DMS153 treated with DMSO at 0.1 percent for 48 hours (cell line): ENCODE measurements around the gene AGRN.
"Not testable (repeated sequence)": the region's sequence is repeated elsewhere in the genome, so short reads cannot be mapped to it uniquely, and the experiment has no call there.

Source experiments
- DNase-seq: peaks from one replicate; lab custom pipeline; 2025; ENCODE audit not compliant: unreplicated experiment; lab: John Stamatoyannopoulos, UW

Gene AGRN

DNA sequence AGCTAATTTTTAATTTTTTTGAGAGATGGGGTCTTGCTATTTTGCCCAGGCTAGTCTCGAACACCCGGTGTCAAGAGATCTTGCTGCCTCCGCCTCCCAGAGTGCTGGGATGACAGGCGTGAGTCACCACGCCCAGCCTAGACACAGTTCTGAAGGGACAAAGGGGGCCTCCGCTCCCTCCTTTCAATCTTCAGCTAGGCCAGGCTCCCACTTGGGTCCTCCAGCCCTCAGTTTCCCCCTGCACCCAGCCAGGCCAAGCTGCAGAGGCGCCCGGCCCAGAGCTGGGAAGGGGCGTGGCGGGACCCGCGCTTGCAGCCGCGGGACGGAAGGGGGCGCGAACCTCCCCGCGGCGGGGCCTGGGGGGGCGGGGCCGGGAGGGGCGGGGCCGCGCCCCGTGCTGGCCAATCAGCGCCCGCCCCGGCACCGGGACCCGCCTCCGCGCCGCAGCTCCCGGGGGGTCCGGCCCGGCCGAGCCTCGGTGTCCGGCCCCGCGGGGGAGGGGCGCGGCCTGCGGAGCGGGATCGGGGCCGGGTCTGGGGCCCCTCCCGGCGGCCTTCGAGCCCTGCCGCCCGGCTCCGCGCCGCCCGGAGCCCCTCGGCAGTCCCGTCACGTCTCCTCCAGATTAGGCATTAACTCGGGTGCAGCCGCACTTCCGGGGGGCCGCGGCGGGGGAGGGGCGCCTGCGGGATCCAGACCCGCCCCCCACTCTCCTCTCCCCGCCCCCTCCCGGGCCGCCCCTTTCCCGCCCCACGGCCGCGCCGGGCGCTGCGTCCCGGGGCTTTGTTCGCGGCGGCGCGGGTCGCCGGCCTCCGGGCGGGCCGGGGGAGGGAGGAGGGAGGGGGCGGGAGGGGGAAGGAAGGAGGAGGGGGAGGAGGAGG is 559 bp upstream of the AGRN start:
- peak; percentile 92 for DNase-seq

DNA sequence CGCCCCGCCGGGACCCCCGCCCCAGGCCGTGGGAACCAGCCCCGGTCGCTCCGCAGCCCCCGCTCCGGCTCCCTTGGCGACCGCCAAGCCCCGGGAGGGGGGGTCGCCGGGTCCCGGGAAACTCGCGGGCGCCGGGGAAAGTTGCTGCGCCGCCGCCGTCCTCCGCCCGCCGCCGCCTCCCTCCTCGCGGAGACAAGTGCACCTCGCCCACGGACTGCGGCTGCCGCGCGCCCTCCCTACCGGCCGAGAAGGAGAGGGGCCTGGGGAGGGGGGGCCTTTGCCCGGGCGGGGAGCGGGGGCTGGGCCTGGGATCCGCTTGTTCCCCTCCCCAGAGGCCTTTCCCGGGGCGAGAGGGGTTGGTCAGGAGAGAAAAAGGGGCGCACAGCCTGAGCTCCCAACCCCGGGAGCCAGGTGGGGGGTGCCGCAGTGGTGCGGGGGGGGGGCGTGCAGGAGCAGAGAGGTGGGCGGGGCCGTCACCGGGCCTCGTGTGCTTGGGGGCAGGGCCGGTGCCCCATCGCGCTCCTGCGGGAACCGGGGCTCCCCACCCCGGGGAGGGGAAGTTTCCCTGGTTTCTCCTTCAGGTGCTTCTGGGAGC is 592 bp downstream of the AGRN start:
- DNase-seq, result no peak

DNA sequence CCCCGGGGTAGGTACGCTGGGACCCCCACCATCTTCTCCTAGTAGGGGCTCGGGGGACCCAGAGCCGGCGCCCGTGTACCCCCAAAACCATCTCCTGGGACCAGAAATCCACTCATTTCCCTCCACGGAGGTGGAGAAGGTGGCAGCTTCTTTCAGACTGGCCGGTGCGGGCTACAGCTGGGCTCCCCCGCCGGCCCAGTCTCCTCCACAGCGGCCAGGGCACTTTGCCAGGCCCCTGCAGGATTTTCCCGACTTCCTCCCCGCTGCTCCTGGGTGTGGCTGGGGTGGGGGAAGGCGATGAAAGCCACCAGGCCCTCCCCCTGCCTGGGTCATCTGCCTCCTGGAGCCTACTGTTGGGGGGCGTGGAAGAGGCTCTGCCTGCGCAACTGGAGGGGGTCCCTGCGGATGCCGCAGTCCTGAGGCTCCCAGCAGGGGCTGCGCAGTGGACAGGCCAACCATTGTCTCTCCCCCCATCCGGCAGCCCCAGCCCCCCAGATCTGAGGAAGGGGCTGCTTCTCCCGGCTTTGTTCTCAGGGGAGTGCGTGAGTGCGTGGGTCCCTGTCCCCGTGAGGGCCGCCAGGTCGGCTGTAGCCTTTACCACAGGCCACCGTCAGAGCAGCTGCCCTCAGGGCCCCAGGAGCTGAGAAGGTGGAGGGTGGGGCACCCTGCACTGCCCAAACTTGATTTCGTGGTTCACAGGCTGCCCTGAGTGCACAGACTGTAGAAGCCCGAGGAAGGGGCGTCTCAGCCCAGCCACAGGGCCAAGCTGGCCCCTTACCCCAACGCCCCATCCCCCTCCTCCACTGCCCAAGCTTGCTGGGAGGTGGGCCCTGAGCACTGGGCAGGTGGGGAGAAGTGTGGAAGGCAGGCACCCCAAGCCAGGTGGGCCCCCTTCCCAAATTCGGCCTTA is 1.3 kb downstream of the AGRN start:
- DNase-seq, result peak; percentile 45

DNA sequence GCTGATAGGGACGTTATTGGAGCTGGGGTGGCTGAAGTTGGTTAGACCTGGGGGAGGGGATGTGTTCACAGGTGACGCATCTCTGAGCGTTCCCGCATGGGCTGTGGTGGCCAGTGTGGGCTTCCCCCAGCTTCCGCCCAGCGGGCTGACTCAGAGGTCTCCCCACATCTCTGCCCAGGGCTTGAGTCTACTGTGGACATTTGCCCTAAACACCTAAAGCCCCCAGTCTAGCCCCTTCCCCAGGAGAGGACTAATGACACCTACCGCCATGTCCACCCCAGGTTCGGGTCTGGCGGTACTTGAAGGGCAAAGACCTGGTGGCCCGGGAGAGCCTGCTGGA is 2.0 kb downstream of the AGRN start:
- DNase-seq, result no peak

DNA sequence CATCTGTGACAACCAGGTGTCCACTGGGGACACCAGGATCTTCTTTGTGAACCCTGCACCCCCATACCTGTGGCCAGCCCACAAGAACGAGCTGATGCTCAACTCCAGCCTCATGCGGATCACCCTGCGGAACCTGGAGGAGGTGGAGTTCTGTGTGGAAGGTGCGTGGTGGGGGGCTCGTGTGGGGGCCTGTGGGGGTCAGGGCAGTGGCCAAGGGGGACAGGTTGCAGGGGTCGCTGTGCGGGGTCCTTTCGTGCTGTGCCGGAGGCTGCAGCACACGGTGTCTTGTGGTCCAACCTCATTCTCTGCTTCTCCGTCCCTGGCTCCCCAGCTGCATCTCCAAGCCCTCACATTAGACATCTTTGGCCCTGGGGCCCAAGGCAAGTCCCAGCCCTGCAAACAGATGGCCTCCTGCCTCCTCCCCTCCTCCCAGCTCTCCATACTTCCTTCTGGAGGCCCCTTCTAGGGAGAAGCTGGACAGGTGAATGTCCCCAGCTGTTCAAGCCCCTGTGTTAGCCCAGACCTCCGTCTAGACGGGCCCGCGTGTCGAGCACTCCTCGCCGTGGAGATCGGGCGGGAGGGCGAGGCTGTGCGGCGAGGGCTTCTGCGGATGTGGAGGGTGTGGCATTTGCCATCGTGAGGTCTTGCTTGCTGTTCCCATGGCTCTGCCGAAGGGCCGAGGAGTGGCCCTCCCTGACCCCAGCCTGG is 2.5 kb downstream of the AGRN start:
- DNase-seq, result no peak

DNA sequence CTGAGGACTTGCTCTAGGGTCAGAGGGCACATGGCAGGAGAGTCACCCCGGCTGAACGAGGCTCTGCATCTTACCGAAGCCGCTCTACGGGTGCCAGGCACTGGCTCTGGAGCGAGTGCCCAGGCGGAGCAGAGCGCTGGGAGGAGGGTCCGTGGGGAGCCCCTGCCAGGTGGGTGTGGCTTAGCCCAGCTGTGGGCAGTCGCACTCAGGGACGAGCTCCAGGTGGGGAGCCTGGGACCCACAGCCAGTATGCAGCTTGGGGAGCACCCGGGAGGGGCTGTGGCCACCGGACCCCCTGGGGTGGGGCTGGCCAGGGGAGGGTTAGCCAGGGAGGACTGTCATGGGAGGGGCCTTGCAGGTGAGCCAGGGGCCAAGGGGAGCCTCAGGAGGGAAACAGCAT is 3.8 kb downstream of the AGRN start:
- DNase-seq, result no peak

DNA sequence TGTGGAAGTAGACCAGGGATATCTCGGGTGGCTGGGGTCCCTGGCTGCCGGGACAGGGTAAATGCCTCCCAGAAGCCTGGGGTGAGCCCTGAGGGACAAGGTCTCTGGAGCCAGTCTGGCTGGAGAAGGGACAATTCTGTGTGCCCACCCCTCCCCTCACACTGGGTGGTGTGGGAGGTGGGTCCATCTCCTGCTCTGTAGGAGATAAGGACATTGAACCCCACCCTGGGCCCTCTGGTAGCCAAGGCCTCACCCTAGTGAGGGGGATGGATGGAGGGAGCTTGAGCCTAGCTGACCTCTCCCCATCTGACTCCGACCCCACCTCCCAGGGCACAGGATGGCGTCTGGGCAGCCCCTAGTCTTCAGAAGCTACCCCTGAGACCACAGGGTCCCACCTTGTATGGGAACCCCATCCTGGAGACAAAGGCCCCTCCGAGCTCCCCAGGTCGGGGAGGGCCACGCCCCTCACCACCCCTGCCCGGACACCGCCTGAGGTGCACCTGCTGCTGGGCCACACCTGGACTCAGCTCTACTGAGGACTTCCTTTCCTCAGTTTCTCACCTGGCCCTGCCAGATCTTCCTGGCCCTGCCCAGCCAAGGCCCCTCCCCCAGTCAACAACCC is 4.3 kb downstream of the AGRN start:
- no peak for DNase-seq

DNA sequence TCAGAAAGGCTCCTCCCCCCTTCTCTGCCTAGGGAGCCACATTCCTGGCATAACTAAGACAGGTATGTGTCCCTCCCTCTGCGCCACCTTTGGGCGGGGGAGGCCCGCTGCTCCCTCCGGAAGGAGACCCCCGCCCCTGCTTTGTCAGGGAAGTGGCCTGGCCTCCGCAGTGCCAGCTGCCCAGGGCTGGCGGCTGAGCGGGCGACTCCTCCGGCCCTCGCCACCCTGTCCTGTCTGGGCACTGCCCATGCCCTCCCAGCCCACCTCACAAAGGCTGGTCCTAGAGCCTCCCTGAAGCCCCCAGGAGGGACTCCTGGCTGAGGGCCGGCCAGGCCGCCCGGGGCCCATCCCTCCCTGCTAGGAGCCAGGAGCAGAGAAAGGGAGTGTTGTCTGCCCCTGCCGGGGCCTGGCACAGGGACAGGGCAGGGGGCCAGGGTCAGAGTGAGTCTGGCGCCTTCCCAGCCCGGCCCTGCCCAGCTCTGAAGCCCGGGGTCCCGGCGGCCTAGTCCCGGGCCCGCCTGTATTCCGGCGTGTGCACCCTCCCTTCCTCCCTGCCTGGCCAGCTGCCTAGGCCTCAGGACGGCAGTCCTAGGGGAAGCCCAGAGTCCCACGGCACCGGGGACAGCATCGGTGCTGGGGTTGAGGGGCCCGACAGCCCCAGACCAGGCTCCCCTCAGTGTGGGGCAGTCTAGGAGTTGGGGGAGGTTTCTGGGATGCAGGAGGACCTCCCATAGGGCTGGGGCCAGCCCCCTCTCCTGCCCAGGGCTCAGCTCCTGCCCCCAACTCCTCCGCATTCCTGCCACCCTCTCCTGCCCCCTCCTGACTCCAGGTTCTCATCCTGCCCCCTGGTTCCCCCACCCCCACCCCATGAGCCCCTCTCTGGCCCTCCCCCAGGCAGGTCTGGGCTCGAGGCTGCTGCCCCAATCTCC is 5.1 kb downstream of the AGRN start:
- DNase-seq, result no peak

DNA sequence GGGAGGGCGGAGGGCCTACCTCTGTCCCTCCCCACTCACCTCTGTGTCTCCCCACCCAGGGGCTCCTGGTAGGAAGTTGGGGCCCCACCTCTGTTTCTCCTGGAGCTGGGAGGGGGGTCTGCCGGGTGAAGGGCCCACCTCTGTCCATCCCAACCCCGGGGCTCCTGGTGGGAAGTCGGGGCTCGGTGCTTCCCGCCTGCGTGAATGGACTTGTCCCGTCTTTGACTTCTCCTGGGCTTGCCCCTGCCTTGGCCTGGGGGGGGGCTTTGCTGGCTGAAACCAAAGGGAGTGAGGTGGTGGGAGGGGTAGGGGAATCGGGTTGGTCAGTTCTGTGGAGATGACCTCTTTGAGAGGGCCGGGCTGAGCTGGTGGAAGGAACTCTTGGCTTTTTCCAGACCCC is 5.8 kb downstream of the AGRN start:
- DNase-seq, result no peak

DNA sequence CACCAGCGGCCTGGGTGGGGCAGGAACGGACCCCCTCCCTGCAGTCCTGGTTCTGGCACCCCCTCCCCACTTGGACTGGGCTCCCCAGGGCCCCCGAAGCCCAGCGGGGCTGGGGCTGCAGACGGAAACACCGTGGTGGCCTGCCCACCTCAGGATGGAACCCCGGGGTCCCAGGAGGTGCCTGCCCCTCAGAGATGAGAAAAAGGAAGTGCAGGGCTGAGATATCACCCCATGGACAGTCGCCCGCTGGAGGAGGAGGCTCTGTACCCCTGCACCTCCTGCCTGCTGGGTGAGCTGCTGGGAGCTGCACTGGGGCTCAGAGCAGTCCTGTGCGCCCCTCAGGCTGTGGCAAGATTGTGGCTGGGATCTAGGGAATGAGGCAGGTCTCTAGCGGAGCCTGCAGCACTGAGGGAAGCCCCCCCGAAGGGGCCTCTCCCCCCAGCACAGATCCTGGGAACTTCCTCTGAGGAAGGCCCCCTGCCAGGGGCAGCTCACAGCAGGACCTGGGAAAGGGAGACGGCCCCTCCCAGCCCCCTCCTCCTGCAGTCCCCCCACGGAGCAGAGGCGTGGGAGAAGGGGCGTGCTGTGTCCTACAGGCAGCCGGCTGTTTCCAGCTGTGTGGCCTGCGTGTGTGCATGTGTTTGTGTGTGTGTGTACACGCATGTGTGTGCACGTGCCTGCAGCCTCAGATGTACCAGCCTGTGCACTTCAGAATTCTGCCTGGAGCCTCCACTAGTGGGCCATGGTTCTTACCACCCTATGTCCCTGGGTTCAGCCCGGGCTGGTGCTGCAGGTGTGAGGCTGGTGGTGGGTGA is 6.9 kb downstream of the AGRN start:
- DNase-seq, result no peak

DNA sequence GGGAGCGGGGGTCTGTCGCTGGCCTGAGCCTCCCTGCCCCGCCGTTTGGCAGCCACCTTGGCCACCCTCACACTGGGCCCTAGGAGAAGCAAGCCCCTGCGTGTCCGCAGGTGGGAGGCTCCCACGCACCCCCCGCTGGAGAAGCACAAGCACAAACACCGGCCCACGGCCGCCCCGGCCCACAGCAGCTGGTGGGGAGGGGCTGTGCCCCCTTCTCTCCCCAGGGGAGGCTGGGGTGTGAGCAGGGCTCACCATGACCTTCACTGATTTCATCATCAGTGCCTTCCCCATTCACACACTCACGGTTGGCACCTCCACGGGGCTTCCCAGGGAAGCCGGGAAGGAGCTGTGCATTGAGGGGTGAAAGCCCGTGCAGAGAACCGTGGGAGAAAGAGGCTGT is 7.9 kb downstream of the AGRN start:
- DNase-seq, result no peak

DNA sequence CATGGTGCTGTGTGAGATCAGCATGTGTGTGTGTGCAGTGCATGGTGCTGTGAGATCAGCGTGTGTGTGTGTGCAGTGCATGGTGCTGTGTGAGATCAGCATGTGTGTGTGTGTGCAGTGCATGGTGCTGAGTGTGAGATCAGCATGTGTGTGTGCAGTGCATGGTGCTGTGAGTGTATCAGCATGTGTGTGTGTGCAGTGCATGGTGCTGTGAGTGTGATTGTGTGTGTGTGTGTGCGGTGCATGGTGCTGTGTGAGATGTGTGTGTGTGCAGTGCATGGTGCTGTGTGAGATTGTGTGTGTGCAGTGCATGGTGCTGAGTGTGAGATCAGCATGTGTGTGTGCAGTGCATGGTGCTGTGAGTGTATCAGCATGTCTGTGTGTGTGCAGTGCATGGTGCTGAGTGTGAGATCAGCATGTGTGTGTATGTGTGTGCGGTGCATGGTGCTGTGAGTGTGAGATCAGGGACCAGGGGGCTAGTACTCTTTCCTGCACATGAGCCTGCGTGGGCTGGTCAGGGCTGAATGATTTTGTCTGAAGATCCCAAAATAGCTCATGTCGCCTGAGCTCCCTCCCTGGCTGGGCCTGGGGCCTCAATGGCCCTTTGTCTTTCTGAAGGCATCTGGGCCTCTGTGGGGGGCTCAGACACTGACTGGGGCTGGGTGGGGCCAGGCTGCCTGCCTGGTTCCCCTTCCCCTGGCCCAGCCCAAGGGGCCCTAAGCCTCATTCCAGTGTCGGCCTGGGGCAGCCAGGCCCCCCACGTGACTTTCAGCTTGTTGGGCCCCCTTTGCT is 11.1 kb downstream of the AGRN start:
- DNase-seq, result not testable (repeated sequence)

DNA sequence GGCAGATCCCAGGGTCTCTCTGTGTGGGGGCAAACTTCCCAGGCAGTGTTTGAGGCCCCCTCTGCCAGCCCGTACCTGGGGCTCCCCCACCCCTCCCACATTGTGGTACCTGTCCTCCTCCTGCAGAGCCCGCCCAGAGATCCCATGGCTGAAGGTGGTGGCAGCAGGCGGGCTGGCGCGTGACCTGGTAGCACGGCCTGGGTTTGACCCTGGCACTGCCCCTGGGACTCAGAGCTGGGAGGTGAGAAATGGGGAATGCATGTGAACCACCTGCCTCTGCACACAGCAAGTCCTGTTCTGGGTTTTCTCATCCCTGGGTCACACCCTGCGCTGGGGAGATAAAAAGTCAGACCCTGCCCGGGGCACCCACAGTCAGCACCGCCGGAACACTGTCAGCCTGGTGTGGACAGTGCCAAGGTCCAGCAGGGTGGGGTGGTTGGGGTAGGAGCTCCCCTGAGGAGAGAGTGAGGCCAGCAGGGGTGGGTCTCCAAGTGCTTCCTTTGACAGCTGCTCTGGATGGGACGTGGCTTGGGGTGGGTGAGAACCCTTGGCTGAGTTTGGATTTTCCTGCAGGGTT is 11.8 kb downstream of the AGRN start:
- DNase-seq, result no peak

DNA sequence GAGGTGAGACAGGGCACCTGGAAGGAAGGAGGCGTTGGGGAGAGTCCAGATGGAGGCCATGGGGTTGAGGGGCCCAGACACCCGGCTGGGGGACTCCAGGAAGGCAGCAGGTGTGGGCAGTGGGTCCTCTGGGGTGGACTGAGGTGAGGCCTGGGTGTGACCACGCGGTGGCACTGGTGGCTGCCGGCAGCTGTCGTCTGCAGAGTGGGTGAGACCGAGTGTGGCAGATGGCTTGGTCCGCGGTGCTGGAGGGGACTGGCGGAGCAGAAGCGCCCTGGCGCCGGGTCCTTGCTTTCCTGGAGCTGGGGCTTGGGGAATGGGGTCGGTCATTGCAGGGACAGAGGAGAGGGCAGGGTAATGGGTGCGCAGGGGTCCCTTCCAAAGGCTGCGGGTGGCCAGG is 12.5 kb downstream of the AGRN start:
- DNase-seq, result peak; percentile 49

DNA sequence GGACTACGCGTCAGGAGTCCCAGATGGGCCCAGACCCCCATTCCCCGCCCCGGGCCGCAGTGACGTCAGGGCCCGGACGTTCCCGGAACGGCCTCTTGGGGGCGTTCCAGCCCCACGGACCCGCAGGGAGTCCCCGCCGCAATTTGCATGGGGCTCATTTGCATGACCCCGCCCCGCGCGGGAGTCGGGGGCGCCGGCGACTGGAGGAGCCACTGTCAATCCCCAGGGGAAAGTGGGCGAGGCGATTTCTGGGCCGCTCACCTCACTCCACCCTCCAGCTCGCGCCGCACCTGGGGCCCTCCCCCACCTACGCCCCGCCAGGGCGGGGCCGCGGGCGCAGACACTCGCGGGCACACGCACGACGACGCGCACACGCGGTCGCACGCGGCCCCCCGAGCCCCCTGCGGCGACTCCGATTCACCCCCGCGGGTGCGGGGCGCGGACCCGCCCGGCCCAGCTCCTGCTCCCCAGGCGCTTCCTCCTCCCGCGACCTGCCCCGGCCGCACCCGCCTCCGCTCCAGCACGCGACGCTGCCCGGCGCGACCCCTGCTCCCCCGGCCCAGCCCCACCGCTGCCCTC is 13.2 kb downstream of the AGRN start:
- DNase-seq, result peak; percentile 97

DNA sequence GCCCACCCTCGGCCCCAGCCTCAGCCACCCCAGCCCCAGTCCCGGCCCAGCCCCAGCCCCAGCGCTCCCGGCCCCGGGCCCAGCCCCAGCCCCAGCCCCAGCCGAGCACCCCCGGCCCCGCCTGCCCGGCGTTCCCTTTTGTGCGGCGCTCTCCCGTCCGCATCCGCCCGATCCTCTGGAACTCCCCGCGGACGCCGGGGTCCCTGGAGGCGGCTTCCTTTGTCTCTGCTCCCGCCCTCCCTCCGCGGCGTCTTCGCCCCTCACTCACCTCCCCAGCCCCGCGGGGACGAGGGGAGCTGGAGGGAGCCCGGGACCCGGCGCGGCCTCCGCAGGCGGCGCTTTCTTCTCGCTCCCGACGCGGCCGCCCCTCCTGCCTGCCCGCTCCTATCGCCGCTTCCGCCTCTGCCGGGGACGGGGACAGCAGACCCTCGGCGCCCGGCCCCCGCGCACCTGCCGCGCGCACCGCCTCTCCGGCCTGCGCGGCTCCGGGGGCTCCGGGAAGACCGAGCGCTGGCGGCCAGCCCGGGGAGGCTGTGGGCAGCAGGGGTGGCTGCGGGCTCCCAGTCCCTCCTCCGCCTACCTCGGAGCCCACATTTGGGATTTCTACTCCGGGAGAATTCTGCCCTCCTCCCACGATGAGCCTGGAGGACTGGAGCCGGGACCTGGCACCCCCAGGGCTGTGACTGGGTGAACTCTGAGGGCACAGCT is 14.0 kb downstream of the AGRN start:
- peak; percentile 46 for DNase-seq

DNA sequence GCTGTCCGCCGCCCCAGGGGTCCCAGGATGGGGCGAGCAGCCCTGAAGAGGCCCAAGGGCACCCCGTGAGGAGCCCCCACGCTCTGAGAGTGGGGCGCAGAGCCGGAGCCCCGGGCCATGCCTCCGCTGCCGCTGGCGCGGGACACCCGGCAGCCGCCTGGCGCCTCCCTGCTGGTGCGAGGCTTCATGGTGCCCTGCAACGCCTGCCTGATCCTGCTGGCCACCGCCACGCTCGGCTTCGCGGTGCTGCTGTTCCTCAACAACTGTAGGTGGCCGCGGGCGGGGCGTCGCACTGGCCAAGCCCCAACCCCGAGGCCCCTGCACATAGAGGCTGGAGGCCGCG is 14.5 kb downstream of the AGRN start:
- DNase-seq, result no peak
